Pancreas (tissue), 10 donors: ENCODE data around the gene ABI2. TPM values are rescaled to one million over a fixed set of nuclear protein-coding genes. Genes with fewer than 3 reads are reported as not detected.
"Not testable (repeated sequence)": the region's sequence is repeated elsewhere in the genome, so short reads cannot be mapped to it uniquely, and the experiment has no call there.

ENCODE experiments used
- ATAC-seq, 4 donors: fragments of 200-7000 bp; cut with Tn5 transposase; one replicate each; pipeline versions ENCODE4 v1.8.0 to v1.9.1; 2020; ENCODE audit warnings: mild to moderate bottlenecking in 4 of 4, moderate library complexity in 4 of 4
- DNase-seq, 6 donors: peaks; one replicate each; pipeline ENCODE4 v3.0.0-alpha.2; 2020
- FAIRE-seq: peaks from 2 replicates; lab custom pipeline; 2012; peaks lifted over from hg19 to GRCh38; lab: Jason Lieb, UNC
- H3K27ac ChIP-seq, 4 donors: fragments of 200-600 bp; sonication (generic); 1 replicate in 3 of 4; 2 replicates in 1 of 4; pipeline versions ENCODE4 v1.5.0 to v1.8.0; 2020
- H3K27me3 ChIP-seq, 4 donors: fragments of 200-600 bp; one replicate each; pipeline ENCODE4 v1.8.0; 2021
- H3K36me3 ChIP-seq, 3 donors: fragments of 200-600 bp; sonication (generic) in 1 of 3; one replicate each; pipeline versions ENCODE4 v1.5.0 to v1.8.0; 2020 to 2021
- H3K4me1 ChIP-seq, 3 donors: fragments of 200-600 bp; one replicate each; pipeline ENCODE4 v1.8.0; 2021
- H3K4me3 ChIP-seq, 4 donors: fragments of 200-600 bp; sonication (generic) in 2 of 4; one replicate each; pipeline versions ENCODE4 v1.5.0 to v1.8.0; 2020 to 2021
- H3K9me3 ChIP-seq, 4 donors: fragments of 200-600 bp; one replicate each; pipeline ENCODE4 v1.8.0; 2021
- CTCF ChIP-seq, 4 donors: fragments of 200-600 bp; sonication (generic) in 3 of 4; IDR thresholded peaks; one replicate each; pipeline versions ENCODE4 v1.5.0 to v1.8.0; 2021; ENCODE audit warnings: antibody characterized with exemption in 4 of 4
- WGBS, 2 donors: extraction: QIAGEN DNeasy Blood & Tissue Kit; methylation state at CpG; one replicate each; pipeline ENCODE4 v1.1.7; 2013; 5-methylcytosine and 5-hydroxymethylcytosine counted together
- intact Hi-C, 3 donors: fragments of 100-400 bp; cut with DNase I; formaldehyde crosslinking; loops; one replicate each; pipeline versions ENCODE4 v1.11.1 to v1.14.2; 2022
- polyA plus RNA-seq, 2 donors: library from polyadenylated mRNA; stranded (reverse); fragments of 200-250 nt; gene quantifications; one replicate each; pipeline ENCODE4 v1.2.3, GENCODE V29; 2013
- total RNA-seq, 6 donors: library from RNA; stranded (reverse); fragmentation: NEBNext Ultra II Directional in 4 of 6; extraction: Animal tissue kit (Norgen Biotek cat#: 25700) in 4 of 6; gene quantifications; one replicate each; pipeline versions ENCODE4 v1.2.1 to v1.2.4, GENCODE V29; 2021 to 2023
- donor health status: healthy with polysubstance abuse.
- donor health status: DM: no; HTN: no; CAD: no; lungs with moderate emphysema.
- donor health status: DM: no; HTN: no; CAD: no.
- donor health status: control.
- donor health status: control.
- donor health status: Bipolar disorder and iron deficiency.
- donor health status: DM: yes; HTN: yes; CAD: no.
- donor health status: DM: no; HTN: no; CAD: no.
- donor health status: DM: no; HTN: no; CAD: no.
- donor health status: DM: yes; HTN: yes; CAD: no.

The ABI2 gene
- total and polyA plus RNA-seq, 8 donors, result 4.9 to 27.9 (median 12.7) TPM

GRCh38 chr2:203379156-203379555 is 51.0 kb downstream of the ABI2 start:
- Histone ChIP-seq H3K27ac (no peak overlapping the region), H3K4me1 (no peaks in the 10 kb centered on the region), H3K36me3 (no peaks in the 10 kb centered on the region), H3K9me3 (no peaks in the 10 kb centered on the region), H3K27me3 (no peaks in the 10 kb centered on the region), H3K4me3 (no peak overlapping the region)
- FAIRE-seq (no peak), ATAC-seq (no peak), DNase-seq (no peak)
- intact Hi-C loops, result no loop called here
- TF ChIP-seq CTCF (IDR thresholded peaks at IDR 0.05), result no peak
- WGBS, 2 donors, result 98 to 99% methylated on average over 3 of the region's 3 CpGs

- Histone ChIP-seq H3K9me3 (no peaks in the 10 kb centered on the region), H3K36me3 (no peaks in the 10 kb centered on the region), H3K4me1 (no peaks in the 10 kb centered on the region), H3K27ac (no peak overlapping the region), H3K27me3 (no peaks in the 10 kb centered on the region), H3K4me3 (no peak overlapping the region)
- TF ChIP-seq CTCF (IDR thresholded peaks at IDR 0.05), result no peak
- ATAC-seq (no peak), FAIRE-seq (no peak), DNase-seq (no peak)
- intact Hi-C loops, result no loop called here
- WGBS, 2 donors, result 40 to 54% methylated on average over 1 of the region's 1 CpG
Measured at GRCh38 chr2:203383038-203383437, 54.8 kb downstream of the ABI2 start.

GRCh38 chr2:203388153-203388552 is 60.0 kb downstream of the ABI2 start:
- DNase-seq, intact Hi-C loops, H3K9me3 ChIP-seq, H3K36me3 ChIP-seq, H3K27me3 ChIP-seq, ATAC-seq, H3K27ac ChIP-seq, H3K4me1 ChIP-seq, H3K4me3 ChIP-seq, FAIRE-seq: not testable (repeated sequence)
- 88 to 95% methylated on average over 6 of the region's 6 CpGs for WGBS, 2 donors

GRCh38 chr2:203394519-203395227 is 66.5 kb downstream of the ABI2 start:
- FAIRE-seq, result peak; percentile 34
- H3K36me3 ChIP-seq, result no peaks in the 10 kb centered on the region
- H3K27ac ChIP-seq, result no peak overlapping the region
- intact Hi-C loops, result no loop called here
- no peak overlapping the region for H3K4me3 ChIP-seq
- no peaks in the 10 kb centered on the region for H3K27me3 ChIP-seq
- H3K9me3 ChIP-seq, result no peaks in the 10 kb centered on the region
- H3K4me1 ChIP-seq, result no peaks in the 10 kb centered on the region
- no peak for TF ChIP-seq CTCF (IDR thresholded peaks at IDR 0.05)
- WGBS, 2 donors, result 93 to 94% methylated on average over 9 of the region's 9 CpGs
- ATAC-seq, result no peak
- no peak for DNase-seq

GRCh38 chr2:203395858-203396257 is 67.7 kb downstream of the ABI2 start:
- DNase-seq, result no peak
- Histone ChIP-seq H3K27me3 (no peaks in the 10 kb centered on the region), H3K9me3 (no peaks in the 10 kb centered on the region), H3K36me3 (no peaks in the 10 kb centered on the region), H3K4me1 (no peaks in the 10 kb centered on the region), H3K4me3 (no peak overlapping the region), H3K27ac (no peak overlapping the region)
- intact Hi-C loops, result no loop called here
- no peak for FAIRE-seq
- no peak for ATAC-seq
- WGBS, 2 donors, result 91 to 94% methylated on average over 2 of the region's 2 CpGs
- TF ChIP-seq CTCF (IDR thresholded peaks at IDR 0.05), result no peak
